Adrenal gland (tissue), 12 donors: Measurements from ENCODE around the gene GTPBP4. TPM values are rescaled to one million over a fixed set of nuclear protein-coding genes. Genes with fewer than 3 reads are reported as not detected.

ENCODE experiments used
- DNase-seq, 7 donors: peaks; one replicate each; pipeline ENCODE4 v3.0.0-alpha.2; 2019 to 2020
- H3K27ac ChIP-seq, 5 donors: fragments of 200-600 bp; sonication (generic) in 4 of 5; 1 replicate in 3 of 5; 2 replicates in 2 of 5; pipeline versions ENCODE4 v1.5.1 to v1.8.0; 2016 to 2020; ENCODE audit warnings: mild to moderate bottlenecking in 1 of 5
- H3K27me3 ChIP-seq: fragments of 200-600 bp; 2 replicates; pipeline ENCODE4 v1.8.0; 2021
- H3K36me3 ChIP-seq, 2 donors: fragments of 200-600 bp; replicated peaks in 1 of 2; 1 replicate in 1 of 2; 2 replicates in 1 of 2; pipeline versions ENCODE4 v1.5.1 to v1.8.0; 2018 to 2022
- H3K4me1 ChIP-seq, 2 donors: fragments of 200-600 bp; replicated peaks in 1 of 2; 1 replicate in 1 of 2; 2 replicates in 1 of 2; pipeline versions ENCODE4 v1.5.1 to v1.8.0; 2018 to 2021
- H3K4me3 ChIP-seq, 4 donors: fragments of 200-600 bp; sonication (generic) in 3 of 4; one replicate each; pipeline ENCODE4 v1.5.1; 2016 to 2018
- H3K9me3 ChIP-seq, 3 donors: fragments of 200-600 bp; sonication (generic) in 1 of 3; replicated peaks in 1 of 3; 1 replicate in 2 of 3; 2 replicates in 1 of 3; pipeline versions ENCODE4 v1.5.1 to v1.8.0; 2016 to 2021
- POLR2A ChIP-seq, 2 donors: fragments of 450-650 bp; IDR thresholded peaks; one replicate each; pipeline ENCODE4 v1.6.1; 2017; ENCODE audit warnings: antibody characterized with exemption in 2 of 2, mild to moderate bottlenecking in 2 of 2, moderate library complexity in 1 of 2
- WGBS, 4 donors: extraction: QIAGEN DNeasy Blood & Tissue Kit in 2 of 4; methylation state at CpG; one replicate each; pipeline versions ENCODE4 v1.1.5 to v1.1.7; 2013 to 2017; 5-methylcytosine and 5-hydroxymethylcytosine counted together
- intact Hi-C, 2 donors: fragments of 100-400 bp; cut with DNase I; formaldehyde crosslinking; loops; one replicate each; pipeline versions ENCODE4 v1.14.1 to v1.15.0; 2022 to 2023
- polyA plus RNA-seq, 3 donors: library from polyadenylated mRNA; stranded (reverse); fragments of 200-250 nt in 2 of 3; fragments of 350-450 nt in 1 of 3; fragmentation: Illumina TruSeq in 1 of 3; extraction: RNeasy Lipid Tissue Mini Kit (QIAGEN cat#74804) in 1 of 3; gene quantifications; one replicate each; pipeline ENCODE4 v1.2.3, GENCODE V29; 2013 to 2014
- total RNA-seq, 9 donors: library from RNA; depleted of rRNA in 4 of 9; stranded (reverse); fragments of >200 nt in 4 of 9; fragments of 120-200 nt in 1 of 9; fragmentation: NEBNext Ultra II Directional in 1 of 9; extraction: Animal tissue kit (Norgen Biotek cat#: 25700) in 1 of 9; gene quantifications; one replicate each; pipeline versions ENCODE4 v1.1.0 to v1.2.4, GENCODE V29; 2013 to 2023
- TF ChIP-seq, protein P1 (sequence below), 6 experiments: fragments of 450-650 bp in 4 of 6; fragments of 200-600 bp in 2 of 6; sonication (generic) in 1 of 6; IDR thresholded peaks; 1 replicate in 5 of 6; 2 replicates in 1 of 6; pipeline versions ENCODE4 v1.5.1 to v1.8.0; 2016 to 2021; ENCODE audit warnings: antibody characterized with exemption in 6 of 6, mild to moderate bottlenecking in 2 of 6, moderate library complexity in 1 of 6
- donor health status: healthy with polysubstance abuse.
- donor health status: Bipolar disorder and iron deficiency.
- donor health status: DM: yes; HTN: yes; CAD: no.
- donor health status: DM: no; HTN: no; CAD: no.
- donor health status: DM: no; HTN: no; CAD: no.
- donor health status: DM: yes; HTN: yes; CAD: no.

Gene GTPBP4
- total and polyA plus RNA-seq, 12 donors: 15.2 to 196 (median 33.4) TPM

DNA sequence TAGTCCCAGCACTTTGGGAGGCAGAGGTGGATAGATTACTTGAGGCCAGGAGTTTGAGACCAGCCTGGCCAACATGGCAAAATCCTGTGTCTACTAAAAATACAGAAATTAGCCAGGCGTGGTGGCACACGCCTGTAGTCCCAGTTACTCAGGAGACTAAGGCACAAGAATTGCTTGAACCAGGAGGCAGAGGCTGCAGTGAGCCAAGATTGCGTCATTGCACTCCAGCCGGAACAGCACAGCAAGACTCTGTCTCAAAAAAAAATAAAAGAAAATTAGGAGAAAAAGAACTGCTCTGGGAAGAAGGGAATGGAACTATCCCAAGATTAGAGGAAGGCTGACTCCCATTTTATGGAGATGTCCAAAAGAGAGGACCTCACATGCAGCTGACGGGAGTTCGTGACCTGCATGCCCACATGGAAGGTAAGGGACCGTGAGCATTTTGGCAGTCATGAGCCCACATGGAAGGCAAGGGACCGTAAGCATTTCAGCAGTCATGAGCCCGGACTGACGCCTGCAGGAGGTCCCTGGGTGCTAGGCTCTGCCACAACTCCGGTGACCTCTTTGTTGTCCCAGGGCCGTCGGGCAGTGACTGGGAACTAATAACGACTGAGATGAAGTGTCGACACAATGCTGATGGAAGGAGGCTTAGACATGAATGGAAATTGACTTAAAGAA is 18.6 kb upstream of the GTPBP4 start:
- TF ChIP-seq, protein P1, sequence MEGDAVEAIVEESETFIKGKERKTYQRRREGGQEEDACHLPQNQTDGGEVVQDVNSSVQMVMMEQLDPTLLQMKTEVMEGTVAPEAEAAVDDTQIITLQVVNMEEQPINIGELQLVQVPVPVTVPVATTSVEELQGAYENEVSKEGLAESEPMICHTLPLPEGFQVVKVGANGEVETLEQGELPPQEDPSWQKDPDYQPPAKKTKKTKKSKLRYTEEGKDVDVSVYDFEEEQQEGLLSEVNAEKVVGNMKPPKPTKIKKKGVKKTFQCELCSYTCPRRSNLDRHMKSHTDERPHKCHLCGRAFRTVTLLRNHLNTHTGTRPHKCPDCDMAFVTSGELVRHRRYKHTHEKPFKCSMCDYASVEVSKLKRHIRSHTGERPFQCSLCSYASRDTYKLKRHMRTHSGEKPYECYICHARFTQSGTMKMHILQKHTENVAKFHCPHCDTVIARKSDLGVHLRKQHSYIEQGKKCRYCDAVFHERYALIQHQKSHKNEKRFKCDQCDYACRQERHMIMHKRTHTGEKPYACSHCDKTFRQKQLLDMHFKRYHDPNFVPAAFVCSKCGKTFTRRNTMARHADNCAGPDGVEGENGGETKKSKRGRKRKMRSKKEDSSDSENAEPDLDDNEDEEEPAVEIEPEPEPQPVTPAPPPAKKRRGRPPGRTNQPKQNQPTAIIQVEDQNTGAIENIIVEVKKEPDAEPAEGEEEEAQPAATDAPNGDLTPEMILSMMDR (IDR thresholded peaks at IDR 0.05): no peak
- TF ChIP-seq POLR2A (IDR thresholded peaks at IDR 0.05): no peak
- Histone ChIP-seq H3K4me1 (peaks cover 24 to 35% of the 10 kb centered on the region in 2 donors), H3K4me3 (no peak overlapping the region), H3K9me3 (no peaks in the 10 kb centered on the region), H3K27me3 (no peaks in the 10 kb centered on the region), H3K27ac (peak overlapping the region; percentile 39 to 87 (median 78)), H3K36me3 (no peaks in the 10 kb centered on the region)
- WGBS, 4 donors: 75 to 81% (median 77%) methylated on average over 15 of the region's 15 CpGs
- intact Hi-C loops: no loop called here
- DNase-seq: peak in 2 of 7 donors; percentile 33 to 54

- peaks cover 24 to 25% of the 10 kb centered on the region in 2 donors for H3K4me1 ChIP-seq
- no peaks in the 10 kb centered on the region for H3K27me3 ChIP-seq
- peak; percentile 67 to 93 (median 77) for DNase-seq
- H3K9me3 ChIP-seq: no peaks in the 10 kb centered on the region
- peak overlapping the region; percentile 65 to 96 (median 85) for H3K27ac ChIP-seq
- TF ChIP-seq POLR2A (IDR thresholded peaks at IDR 0.05): peak in 1 of 2 donors; percentile 57
- TF ChIP-seq, protein P1 (IDR thresholded peaks at IDR 0.05): no peak
- peak overlapping the region in 1 of 4 donors; percentile 27 for H3K4me3 ChIP-seq
- intact Hi-C loops: no loop called here
- no peaks in the 10 kb centered on the region for H3K36me3 ChIP-seq
- 6 to 25% (median 17%) methylated on average over 14 of the region's 14 CpGs for WGBS, 4 donors
These were observed 17.7 kb upstream of the GTPBP4 start for GRCh38 chr10:970311-971149.

- intact Hi-C loops: no loop called here
- peak; percentile 42 to 83 (median 60) for DNase-seq
- Histone ChIP-seq H3K4me1 (peaks cover 24% of the 10 kb centered on the region in 2 donors), H3K4me3 (peak overlapping the region in 1 of 4 donors; percentile 27), H3K27me3 (no peaks in the 10 kb centered on the region), H3K9me3 (no peaks in the 10 kb centered on the region), H3K36me3 (no peaks in the 10 kb centered on the region), H3K27ac (peak overlapping the region; percentile 65 to 96 (median 85))
- TF ChIP-seq POLR2A (IDR thresholded peaks at IDR 0.05): no peak
- TF ChIP-seq, protein P1 (IDR thresholded peaks at IDR 0.05): no peak
- WGBS, 4 donors: 10 to 16% (median 15%) methylated on average over 4 of the region's 4 CpGs
These were observed 17.1 kb upstream of the GTPBP4 start for GRCh38 chr10:971150-971542.

- WGBS, 4 donors: 76 to 85% (median 84%) methylated on average over 12 of the region's 12 CpGs
- Histone ChIP-seq H3K27ac (peak overlapping the region; percentile 65 to 96 (median 85)), H3K9me3 (no peaks in the 10 kb centered on the region), H3K4me1 (peaks cover 24% of the 10 kb centered on the region in 2 donors), H3K36me3 (no peaks in the 10 kb centered on the region), H3K27me3 (no peaks in the 10 kb centered on the region), H3K4me3 (no peak overlapping the region)
- DNase-seq: peak in 1 of 7 donors; percentile 62
- TF ChIP-seq, protein P1 (IDR thresholded peaks at IDR 0.05): no peak
- intact Hi-C loops: no loop called here
These were observed 16.6 kb upstream of the GTPBP4 start for GRCh38 chr10:971613-972012.
